HG03280 (cell line): ENCODE results near the gene REL.
"Not testable (repeated sequence)": the region's sequence is repeated elsewhere in the genome, so short reads cannot be mapped to it uniquely, and the experiment has no call there.

Source experiments
- ATAC-seq: cut with Tn5 transposase; IDR thresholded peaks from one replicate; pipeline ENCODE4 v1.9.1; 2021; ENCODE audit warnings: mild to moderate bottlenecking, moderate library complexity; ENCODE audit not compliant: unreplicated experiment

REL gene

GRCh38 chr2:60907329-60907728 is 26.0 kb downstream of the REL start:
- no peak for ATAC-seq

- no peak for ATAC-seq
Observed at GRCh38 chr2:60925994-60926740, 44.8 kb downstream of the REL start.

DNA sequence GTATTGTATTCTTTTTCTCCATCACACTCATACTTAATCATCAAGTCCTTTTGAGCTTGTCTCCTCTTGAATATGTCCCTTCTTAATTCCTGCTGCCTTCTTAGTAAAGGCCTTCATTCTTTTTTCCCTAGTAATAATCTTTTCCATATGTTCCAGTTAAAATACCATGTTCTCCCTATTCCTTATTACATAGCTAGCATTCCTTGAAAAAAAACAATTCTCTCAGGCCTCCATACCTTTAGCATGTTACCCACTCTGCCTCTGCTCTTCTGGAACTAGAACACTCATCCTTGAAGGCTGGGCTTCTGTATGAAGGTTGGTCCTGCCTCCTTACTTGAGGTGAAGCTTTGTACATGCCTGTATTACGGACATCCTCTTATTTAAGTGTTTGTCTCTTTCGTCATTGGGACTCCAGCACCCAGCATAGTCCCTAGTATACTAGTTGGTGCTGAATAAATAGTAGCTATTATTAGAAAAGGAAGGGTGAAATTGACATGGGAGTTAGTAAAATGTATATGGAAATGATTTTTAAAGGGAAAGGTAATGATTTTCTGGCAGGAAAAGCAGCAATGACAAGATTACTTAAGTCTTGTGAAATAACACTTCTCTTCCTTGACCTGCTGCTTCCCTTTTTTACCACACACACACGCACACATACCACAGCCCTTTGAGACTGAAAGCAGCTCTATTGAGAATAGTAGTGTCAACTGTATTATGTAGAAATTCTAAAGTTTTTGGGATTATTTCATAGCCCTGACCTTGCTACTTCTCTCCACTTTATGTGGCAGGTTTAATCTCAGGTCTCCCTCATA is 45.6 kb downstream of the REL start:
- ATAC-seq: no peak

DNA sequence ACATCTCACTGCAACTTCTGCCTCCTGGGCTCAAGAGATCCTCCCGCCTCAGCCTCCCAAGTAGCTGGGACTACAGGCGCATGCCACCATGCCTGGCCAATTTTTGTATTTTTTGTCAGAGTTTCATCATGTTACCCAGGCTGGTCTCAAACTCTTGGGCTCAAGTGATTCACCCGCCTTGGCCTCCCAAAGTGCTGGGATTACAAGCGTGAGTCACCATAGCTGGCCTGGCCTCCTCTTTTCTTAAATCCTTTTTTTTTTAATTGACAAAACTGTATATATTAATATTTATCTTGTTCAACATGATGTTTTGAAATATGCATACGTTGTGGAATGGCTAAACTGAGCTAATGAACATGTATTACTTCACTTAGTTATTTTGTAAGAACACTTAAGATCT is 50.7 kb downstream of the REL start:
- not testable (repeated sequence) for ATAC-seq

DNA sequence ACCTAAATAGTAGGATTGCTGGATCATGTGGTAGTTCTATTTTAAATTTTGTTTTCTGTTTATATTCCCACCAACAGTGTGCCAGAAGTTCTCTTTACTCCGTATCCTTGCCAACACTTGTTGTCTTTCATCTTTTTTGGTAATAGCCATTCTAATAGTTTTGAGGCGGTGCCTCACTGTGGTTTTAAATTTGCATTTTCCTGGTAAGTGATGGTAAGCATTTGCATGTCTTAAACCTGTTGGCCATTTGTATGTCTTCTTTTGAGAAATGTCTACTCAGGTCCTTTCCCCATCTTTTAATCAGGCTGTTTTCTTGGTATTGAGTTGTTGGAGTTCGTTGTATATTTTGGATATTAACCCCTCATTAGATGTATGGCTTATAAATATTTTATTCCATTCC is 51.6 kb downstream of the REL start:
- ATAC-seq: no peak

DNA sequence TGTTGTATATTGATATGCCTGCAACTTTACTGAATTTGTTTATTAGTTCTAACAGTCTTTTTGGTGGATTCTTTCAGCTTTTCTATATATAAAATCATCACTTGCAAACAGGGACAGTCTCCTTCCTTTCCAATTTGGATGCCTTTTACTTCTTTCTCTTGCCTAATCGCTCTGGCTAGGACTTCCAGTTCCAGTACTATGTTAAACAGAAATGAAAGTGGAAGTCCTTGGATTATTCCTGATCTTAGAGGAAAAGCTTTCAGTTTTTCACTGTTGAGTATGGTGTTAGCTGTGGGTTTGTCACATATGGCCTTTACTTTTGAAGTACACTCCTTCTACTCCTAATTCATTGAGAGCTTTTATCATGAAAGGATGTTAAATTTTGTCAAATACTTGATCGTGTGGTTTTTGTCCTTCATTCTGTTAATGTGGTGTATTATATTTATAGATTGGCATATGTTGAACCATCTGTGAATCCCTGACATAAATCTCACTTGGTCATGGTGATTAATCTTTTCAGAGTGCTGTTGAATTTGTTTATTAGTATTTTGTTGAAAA is 52.9 kb downstream of the REL start:
- no peak for ATAC-seq

DNA sequence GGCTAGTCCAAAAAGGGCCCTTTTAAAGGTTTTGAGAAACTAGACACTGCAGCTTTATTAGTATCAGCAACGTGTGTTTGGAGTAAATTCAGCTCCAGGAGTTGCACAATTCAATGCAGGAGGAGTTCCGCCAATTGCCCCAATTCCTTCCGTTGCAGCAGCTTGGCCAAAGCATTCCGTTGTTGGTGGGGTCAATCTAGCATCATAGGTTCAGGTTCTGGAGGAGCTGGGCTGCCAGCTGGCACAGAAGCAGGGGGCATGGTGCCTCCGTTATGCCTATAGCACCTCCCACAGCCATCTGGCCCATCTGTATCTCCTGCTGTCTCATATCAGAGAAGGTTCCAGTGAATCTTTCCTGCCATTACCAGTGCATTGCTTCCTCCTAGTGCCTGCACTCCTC is 55.4 kb downstream of the REL start:
- ATAC-seq: no peak

GRCh38 chr2:60938301-60938700 is 56.9 kb downstream of the REL start:
- ATAC-seq: no peak

DNA sequence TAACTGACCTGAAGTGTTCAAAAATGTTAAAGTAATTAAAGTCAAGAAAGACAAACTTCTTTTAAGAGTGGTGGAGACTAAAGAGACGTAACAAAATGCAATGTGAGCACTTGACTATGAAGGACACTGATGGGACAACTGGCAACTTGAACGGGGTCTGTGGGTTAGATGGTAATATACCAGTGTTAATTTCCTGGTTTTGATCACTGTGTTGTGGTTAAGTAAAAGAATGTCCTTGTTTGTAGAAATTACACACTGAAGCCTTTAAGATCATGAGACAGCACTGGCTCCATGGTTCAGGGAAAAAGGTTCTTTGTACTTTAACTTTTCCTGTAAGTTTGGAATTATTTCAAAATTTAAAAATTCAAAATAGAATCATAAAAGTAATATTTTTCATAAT is 58.2 kb downstream of the REL start:
- no peak for ATAC-seq

GRCh38 chr2:60945341-60945740 is 64.0 kb downstream of the REL start:
- ATAC-seq: no peak

GRCh38 chr2:60947056-60947455 is 65.7 kb downstream of the REL start:
- ATAC-seq: no peak

- ATAC-seq: no peak
Observed at GRCh38 chr2:60948161-60948560, 66.8 kb downstream of the REL start.

DNA sequence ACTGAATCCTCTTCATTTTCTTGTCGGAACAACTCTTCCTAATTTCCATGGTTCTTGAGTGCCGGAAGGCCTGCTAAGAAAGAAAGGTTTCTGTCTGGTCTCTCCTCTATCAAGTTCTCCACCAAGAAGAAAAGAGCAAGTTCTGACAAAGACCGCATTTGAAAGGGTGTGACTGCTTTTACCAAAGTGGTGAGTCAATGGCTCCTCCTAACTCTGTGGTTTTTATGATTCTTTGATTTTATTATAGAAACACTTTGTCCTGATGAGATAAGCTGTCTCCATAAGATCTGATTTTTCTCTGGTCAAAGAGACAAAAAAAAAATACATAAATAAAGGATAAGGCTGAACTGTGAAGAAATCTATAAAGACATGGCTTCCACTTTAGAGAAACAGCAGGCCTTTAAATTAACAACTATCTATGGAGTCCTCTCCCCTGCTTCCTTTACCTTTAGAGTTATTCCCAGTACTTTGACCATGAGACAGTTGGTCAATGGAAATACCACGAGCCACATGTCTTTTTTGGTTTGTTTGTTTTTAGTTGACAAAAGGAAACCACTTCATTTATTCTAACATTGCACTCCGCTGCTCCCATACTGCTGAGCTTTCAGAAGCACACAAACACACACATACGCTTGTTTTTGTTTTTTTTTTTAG is 67.7 kb downstream of the REL start:
- no peak for ATAC-seq

- no peak for ATAC-seq
Observed at GRCh38 chr2:60954139-60954538, 72.8 kb downstream of the REL start.

- no peak for ATAC-seq
Observed at GRCh38 chr2:60957224-60957623, 75.8 kb downstream of the REL start.

- ATAC-seq: no peak
Observed at GRCh38 chr2:60957643-60958042, 76.3 kb downstream of the REL start.

GRCh38 chr2:60958361-60958760 is 77.0 kb downstream of the REL start:
- ATAC-seq: no peak

DNA sequence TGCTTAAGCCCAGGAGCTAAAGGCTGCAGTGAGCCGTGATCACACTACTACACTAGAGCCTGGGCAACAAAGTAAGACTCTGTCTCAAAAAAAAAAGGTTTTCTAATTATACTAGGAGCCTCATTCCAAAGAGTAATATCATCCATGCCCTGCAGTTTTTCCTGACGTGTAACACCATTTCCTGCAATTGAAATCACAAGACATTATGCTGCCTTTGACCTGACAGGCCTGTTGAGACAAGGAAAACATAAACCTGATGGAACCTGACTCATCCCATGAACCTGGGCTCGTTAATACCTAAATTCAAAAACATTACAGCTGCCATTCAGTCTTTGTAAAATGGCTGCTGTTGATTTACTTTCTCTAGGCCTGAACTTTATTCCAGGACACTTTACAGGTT is 77.4 kb downstream of the REL start:
- ATAC-seq: no peak

DNA sequence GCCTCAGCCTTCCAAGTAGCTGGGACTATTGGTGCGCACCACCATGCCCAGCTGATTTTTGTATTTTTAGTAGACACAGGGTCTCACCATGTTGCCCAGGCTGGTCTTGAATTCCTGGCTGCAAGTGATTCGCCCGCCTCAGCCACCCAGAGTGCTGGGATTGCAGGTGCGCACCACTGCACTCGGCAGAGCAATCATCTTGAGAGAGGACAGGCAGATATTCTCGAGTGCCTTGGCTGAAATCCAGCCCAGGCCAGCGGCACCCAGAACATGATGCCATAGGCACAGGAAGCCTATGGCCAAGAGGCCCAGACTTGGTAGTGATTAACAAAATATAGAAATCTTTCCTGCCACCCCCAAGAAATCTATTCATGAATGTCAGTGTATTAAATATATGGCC is 78.1 kb downstream of the REL start:
- no peak for ATAC-seq

DNA sequence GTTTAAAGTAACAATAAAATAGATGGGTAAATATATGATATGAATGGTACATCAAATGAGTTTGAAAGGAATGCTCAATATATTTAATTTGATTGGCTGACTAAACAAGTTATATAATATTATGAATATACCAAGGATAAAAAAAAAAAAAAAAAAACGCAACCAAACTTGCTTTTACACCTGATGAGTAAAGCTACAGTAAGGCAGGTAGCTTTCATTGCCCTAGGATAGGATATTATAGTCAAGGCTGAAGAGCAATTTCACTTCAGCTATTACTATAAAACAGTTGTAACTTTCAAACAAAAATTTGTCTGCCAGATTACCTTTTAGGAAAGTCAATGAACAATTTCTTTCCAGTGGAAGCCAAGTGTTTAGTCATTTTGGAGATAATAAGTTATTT is 79.3 kb downstream of the REL start:
- no peak for ATAC-seq

GRCh38 chr2:60961457-60961856 is 80.1 kb downstream of the REL start:
- ATAC-seq: no peak

DNA sequence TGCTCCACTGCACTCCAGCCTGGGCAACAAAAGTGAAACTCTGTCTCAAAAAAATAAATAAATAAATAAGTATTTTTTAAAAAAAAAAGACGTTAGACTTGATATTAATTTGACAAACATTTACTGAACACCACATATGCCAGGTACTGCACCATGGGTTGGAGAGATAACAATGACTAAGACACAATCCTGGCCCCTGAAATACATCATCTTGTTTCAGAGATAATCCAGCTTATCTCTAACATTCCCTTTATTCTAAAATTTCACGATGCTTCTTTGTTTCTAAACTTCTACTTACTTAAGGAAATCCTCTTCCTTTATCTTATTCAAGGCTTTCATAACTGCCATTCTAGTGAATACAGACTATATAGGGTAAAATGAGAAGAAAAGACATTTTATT is 81.2 kb downstream of the REL start:
- no peak for ATAC-seq
